ENCODE data around the gene PMM2. TPM values are rescaled to one million over a fixed set of nuclear protein-coding genes. Genes with fewer than 3 reads are reported as not detected.

Gene PMM2
- total RNA-seq, 4 donors from 2014 or later = 20.0 to 33.0 (median 25.7) TPM

- Histone ChIP-seq H3K9me3 (no peaks in the 10 kb centered on the region), H3K4me3 (no peak overlapping the region), H3K27ac (no peak overlapping the region), H3K4me1 (peaks cover 54% of the 10 kb centered on the region), H3K27me3 (no peaks in the 10 kb centered on the region), H3K36me3 (peaks cover 4% of the 10 kb centered on the region)
- TF ChIP-seq POLR2AphosphoS5 (IDR thresholded peaks at IDR 0.05) (peak in 1 of 3 donors; percentile 28), CTCF (IDR thresholded peaks at IDR 0.05) (no peak), POLR2A (IDR thresholded peaks at IDR 0.05) (no peak), EP300 (IDR thresholded peaks at IDR 0.05) (no peak)
- no peak for DNase-seq (ENCODE audit: low spot score in 2 of 2)
- 83% methylated on average over 2 of the region's 17 CpGs for WGBS
Observed at GRCh38 chr16:8863594-8864424, 66.2 kb downstream of the PMM2 start.

DNA sequence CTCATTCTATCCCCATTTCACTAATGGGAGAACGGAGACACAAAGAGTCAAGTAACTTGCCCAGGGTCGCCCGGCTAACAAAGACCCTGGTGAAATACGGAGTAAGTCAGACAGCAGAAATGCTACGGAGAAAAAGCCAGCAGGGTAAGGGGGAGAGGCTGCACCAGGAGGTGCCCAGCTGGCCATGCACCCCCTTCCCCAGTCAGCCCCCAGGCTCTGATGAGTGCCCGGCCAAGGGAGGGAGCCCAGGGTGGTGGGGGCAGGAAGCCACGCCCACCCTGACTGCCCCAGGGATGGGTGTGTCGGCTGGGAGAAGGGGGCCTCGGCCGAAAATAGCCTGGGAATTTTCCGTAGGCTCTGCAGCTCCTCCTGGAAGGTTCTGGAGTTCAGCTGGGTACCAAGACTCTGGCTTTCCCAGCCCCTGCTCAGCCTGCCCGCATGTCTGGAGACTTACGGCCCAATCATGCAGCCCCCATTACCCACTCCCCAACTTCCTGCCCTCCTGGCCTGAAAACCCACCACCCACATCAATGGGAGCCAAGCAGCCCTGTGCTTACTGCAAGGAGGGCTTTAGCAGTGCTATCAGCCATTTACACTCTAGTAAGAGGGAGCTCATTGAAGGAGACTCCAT is 67.0 kb downstream of the PMM2 start:
- H3K4me1 ChIP-seq = peaks cover 60% of the 10 kb centered on the region
- H3K9me3 ChIP-seq = no peaks in the 10 kb centered on the region
- H3K27ac ChIP-seq = no peak overlapping the region
- DNase-seq (ENCODE audit: low spot score in 2 of 2) = no peak
- H3K36me3 ChIP-seq = no peaks in the 10 kb centered on the region
- TF ChIP-seq POLR2AphosphoS5 (IDR thresholded peaks at IDR 0.05) (no peak), EP300 (IDR thresholded peaks at IDR 0.05) (no peak), POLR2A (IDR thresholded peaks at IDR 0.05) (no peak), CTCF (IDR thresholded peaks at IDR 0.05) (no peak)
- H3K4me3 ChIP-seq = no peak overlapping the region
- H3K27me3 ChIP-seq = no peaks in the 10 kb centered on the region
- WGBS = 28% methylated on average over 13 of the region's 13 CpGs

- Histone ChIP-seq H3K9me3 (no peaks in the 10 kb centered on the region), H3K27me3 (no peaks in the 10 kb centered on the region), H3K36me3 (no peaks in the 10 kb centered on the region), H3K4me3 (no peak overlapping the region), H3K27ac (no peak overlapping the region), H3K4me1 (peaks cover 63% of the 10 kb centered on the region)
- no peak for DNase-seq (ENCODE audit: low spot score in 2 of 2)
- TF ChIP-seq POLR2AphosphoS5 (IDR thresholded peaks at IDR 0.05) (no peak), EP300 (IDR thresholded peaks at IDR 0.05) (no peak), CTCF (IDR thresholded peaks at IDR 0.05) (no peak), POLR2A (IDR thresholded peaks at IDR 0.05) (no peak)
- 90% methylated on average over 14 of the region's 14 CpGs for WGBS
Observed at GRCh38 chr16:8865145-8865882, 67.7 kb downstream of the PMM2 start.

GRCh38 chr16:8866118-8866883 is 68.7 kb downstream of the PMM2 start:
- Histone ChIP-seq H3K9me3 (no peaks in the 10 kb centered on the region), H3K4me1 (peaks cover 69% of the 10 kb centered on the region), H3K27me3 (no peaks in the 10 kb centered on the region), H3K36me3 (no peaks in the 10 kb centered on the region), H3K27ac (peak overlapping the region; percentile 18), H3K4me3 (peak overlapping the region; percentile 74)
- peak in 1 of 2 donors; percentile 80 for DNase-seq (ENCODE audit: low spot score in 2 of 2)
- WGBS = 23% methylated on average over 25 of the region's 30 CpGs
- TF ChIP-seq POLR2AphosphoS5 (IDR thresholded peaks at IDR 0.05) = no peak
- no peak for TF ChIP-seq POLR2A (IDR thresholded peaks at IDR 0.05)
- TF ChIP-seq CTCF (IDR thresholded peaks at IDR 0.05) = no peak
- TF ChIP-seq EP300 (IDR thresholded peaks at IDR 0.05) = no peak
